Esophagus squamous epithelium (tissue), 4 donors: ENCODE measurements around the gene RAPH1.

Experiments used
- POLR2A ChIP-seq, 4 donors: fragments of 450-650 bp; IDR thresholded peaks; one replicate each; pipeline ENCODE4 v1.6.1; 2017; ENCODE audit warnings: antibody characterized with exemption in 4 of 4, mild to moderate bottlenecking in 4 of 4, moderate library complexity in 3 of 4
- TF ChIP-seq, protein P1 (sequence below), 6 experiments: fragments of 450-650 bp in 4 of 6; fragments of 200-600 bp in 2 of 6; sonication (generic) in 2 of 6; IDR thresholded peaks; one replicate each; pipeline ENCODE4 v1.5.1; 2016 to 2019; ENCODE audit warnings: antibody characterized with exemption in 6 of 6, mild to moderate bottlenecking in 4 of 6, moderate library complexity in 4 of 6

GRCh38 chr2:203451689-203452088, 83.4 kb downstream of the RAPH1 start:
- TF ChIP-seq, protein P1, sequence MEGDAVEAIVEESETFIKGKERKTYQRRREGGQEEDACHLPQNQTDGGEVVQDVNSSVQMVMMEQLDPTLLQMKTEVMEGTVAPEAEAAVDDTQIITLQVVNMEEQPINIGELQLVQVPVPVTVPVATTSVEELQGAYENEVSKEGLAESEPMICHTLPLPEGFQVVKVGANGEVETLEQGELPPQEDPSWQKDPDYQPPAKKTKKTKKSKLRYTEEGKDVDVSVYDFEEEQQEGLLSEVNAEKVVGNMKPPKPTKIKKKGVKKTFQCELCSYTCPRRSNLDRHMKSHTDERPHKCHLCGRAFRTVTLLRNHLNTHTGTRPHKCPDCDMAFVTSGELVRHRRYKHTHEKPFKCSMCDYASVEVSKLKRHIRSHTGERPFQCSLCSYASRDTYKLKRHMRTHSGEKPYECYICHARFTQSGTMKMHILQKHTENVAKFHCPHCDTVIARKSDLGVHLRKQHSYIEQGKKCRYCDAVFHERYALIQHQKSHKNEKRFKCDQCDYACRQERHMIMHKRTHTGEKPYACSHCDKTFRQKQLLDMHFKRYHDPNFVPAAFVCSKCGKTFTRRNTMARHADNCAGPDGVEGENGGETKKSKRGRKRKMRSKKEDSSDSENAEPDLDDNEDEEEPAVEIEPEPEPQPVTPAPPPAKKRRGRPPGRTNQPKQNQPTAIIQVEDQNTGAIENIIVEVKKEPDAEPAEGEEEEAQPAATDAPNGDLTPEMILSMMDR (IDR thresholded peaks at IDR 0.05) = no peak
- no peak for TF ChIP-seq POLR2A (IDR thresholded peaks at IDR 0.05)
